Body of pancreas (tissue), 4 donors: ENCODE data around the gene NAP1L1.

ENCODE experiments used
- CTCF ChIP-seq, 7 experiments: fragments of 450-650 bp in 4 of 7; fragments of 200-600 bp in 3 of 7; sonication (generic) in 3 of 7; IDR thresholded peaks; one replicate each; pipeline ENCODE4 v1.5.1; 2016 to 2019; ENCODE audit warnings: antibody characterized with exemption in 7 of 7
- POLR2A ChIP-seq, 3 donors: fragments of 450-650 bp; IDR thresholded peaks; one replicate each; pipeline ENCODE4 v1.6.1; 2016; ENCODE audit warnings: antibody characterized with exemption in 3 of 3, mild to moderate bottlenecking in 2 of 3

DNA sequence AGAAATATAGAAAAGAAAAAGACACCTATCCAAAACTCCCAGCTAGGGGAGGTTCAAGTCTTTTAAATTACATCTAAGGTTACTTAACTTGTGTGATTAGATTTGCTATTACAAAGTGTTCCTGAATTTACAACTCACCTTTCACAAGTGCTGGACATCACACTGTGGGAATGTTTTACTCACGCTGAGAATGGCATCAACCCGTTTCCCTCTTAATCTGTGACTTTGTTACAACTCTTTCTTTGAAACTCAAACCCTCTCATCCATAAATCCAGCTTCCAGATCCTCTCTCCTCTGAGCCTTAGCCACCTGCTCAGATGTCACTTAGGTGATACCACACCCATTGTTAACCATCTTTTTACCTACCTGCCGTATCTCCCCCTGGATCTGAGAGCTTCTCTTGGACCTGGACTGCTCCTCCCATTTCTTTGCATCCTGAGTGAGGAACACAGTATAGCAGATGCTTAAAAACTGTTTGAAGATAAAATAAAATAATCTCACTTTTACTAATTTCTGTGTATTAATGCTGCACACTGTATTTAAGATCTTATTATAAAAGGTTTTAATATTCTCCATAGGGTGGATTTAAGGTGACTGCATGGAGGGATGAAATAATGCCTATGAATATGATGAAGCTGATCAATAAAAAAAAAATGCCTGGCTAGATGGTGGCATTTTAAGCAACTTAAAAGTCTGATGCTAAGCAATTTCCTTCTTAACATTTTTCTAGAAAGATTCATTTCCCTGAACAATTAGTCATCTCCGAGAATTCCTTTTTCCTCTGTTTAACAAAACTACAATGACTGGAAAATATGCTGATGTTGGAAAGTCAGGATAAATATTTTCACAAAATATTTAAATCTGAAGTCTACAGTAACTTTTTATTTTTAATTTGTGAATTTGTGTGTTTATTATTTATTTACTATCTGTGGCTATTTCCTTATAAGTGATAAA is 39.1 kb upstream of the NAP1L1 start:
- TF ChIP-seq CTCF (IDR thresholded peaks at IDR 0.05) (no peak), POLR2A (IDR thresholded peaks at IDR 0.05) (no peak)
